Measurements from ENCODE around the gene RAB35.

RAB35 gene

DNA sequence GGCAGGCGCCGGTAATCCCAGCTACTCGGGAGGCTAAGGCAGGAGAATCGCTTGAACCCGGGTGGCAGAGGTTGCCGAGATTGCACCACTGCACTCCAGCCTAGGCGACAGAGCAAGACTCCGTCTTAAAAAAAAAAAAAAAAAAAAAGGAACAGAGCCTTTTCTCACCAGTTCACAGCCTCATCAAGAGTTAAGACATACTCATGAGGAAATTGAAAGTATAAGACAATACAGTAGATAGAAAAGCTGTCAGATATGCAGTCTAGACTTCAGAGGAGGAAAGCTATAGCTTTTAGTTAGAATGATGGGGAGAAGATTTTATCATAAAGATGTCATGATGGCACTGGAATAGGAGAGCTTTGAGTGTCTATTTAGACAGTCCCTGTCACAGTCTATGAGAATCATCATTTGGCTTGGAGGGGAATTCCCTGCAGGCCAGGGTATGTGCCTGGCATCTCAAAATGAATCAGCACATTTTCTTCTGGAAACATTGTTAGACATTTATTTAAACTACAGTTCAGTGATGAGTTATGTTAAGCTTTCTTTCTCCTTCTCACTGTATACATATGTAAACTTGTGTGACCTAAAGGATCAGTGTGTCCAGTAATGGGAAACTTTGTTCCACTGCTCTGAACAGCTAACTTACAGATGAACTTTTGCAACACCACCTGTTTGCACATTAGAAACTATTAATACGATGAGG is 2.9 kb upstream of the RAB35 start:
- TF ChIP-seq POLR2AphosphoS5 (IDR thresholded peaks at IDR 0.05; ENCODE audit: low read depth, low read length) (no peak), FOXP2 (optimal IDR thresholded peaks at IDR 0.05; ENCODE audit: borderline replicate concordance, extremely low read depth, extremely low read length, insufficient read depth) (no peak), TAF1 (IDR thresholded peaks at IDR 0.05; ENCODE audit: borderline replicate concordance, insufficient read depth, low read length) (no peak)
- TF ChIP-seq, protein P1, sequence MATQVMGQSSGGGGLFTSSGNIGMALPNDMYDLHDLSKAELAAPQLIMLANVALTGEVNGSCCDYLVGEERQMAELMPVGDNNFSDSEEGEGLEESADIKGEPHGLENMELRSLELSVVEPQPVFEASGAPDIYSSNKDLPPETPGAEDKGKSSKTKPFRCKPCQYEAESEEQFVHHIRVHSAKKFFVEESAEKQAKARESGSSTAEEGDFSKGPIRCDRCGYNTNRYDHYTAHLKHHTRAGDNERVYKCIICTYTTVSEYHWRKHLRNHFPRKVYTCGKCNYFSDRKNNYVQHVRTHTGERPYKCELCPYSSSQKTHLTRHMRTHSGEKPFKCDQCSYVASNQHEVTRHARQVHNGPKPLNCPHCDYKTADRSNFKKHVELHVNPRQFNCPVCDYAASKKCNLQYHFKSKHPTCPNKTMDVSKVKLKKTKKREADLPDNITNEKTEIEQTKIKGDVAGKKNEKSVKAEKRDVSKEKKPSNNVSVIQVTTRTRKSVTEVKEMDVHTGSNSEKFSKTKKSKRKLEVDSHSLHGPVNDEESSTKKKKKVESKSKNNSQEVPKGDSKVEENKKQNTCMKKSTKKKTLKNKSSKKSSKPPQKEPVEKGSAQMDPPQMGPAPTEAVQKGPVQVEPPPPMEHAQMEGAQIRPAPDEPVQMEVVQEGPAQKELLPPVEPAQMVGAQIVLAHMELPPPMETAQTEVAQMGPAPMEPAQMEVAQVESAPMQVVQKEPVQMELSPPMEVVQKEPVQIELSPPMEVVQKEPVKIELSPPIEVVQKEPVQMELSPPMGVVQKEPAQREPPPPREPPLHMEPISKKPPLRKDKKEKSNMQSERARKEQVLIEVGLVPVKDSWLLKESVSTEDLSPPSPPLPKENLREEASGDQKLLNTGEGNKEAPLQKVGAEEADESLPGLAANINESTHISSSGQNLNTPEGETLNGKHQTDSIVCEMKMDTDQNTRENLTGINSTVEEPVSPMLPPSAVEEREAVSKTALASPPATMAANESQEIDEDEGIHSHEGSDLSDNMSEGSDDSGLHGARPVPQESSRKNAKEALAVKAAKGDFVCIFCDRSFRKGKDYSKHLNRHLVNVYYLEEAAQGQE (IDR thresholded peaks at IDR 0.05; ENCODE audit: insufficient read depth in 1 of 2, low read depth in 2 of 2, low read length in 2 of 2): no peak

DNA sequence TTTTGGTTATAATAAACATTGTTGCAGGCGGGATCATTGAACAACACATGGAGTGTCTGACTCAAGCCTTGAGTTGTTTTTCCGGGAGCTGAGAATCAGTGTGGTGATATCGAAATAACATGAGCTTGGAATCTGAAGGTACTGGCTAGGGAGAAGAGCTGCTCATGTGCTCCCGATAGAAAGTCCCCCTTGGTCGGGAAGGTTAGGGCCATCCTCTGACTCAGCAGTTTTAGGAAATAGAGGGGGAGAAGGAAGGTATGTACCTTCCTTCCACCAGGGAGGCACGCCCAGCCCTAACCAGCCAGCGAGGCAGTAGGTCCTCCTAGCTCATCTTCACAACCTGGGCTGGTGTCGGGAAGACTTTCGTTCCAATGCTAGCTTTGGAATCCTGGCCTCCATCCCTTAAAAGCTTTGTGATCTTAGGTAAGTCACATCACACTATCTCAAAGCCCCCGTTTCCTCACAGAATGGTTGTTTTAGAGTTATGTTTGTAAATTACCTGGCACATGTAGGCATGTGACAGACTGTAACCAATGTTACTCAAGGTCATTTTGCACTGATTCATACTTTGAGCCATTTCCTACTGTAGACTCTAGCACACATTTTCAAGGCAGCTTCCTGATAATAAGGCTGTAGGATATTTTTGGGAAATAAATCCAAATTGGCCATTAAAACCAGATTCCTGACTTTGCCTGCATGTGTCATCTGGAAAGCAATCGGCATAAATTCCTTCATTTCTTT is 1.9 kb upstream of the RAB35 start:
- TF ChIP-seq, protein P1 (IDR thresholded peaks at IDR 0.05; ENCODE audit: insufficient read depth in 1 of 2, low read depth in 2 of 2, low read length in 2 of 2): no peak
- TF ChIP-seq TAF1 (IDR thresholded peaks at IDR 0.05; ENCODE audit: borderline replicate concordance, insufficient read depth, low read length): no peak
- no peak for TF ChIP-seq SIN3A (IDR thresholded peaks at IDR 0.05; ENCODE audit: borderline replicate concordance, insufficient read depth, low read length)
- TF ChIP-seq POLR2AphosphoS5 (IDR thresholded peaks at IDR 0.05; ENCODE audit: low read depth, low read length): no peak
- no peak for TF ChIP-seq FOXP2 (optimal IDR thresholded peaks at IDR 0.05; ENCODE audit: borderline replicate concordance, extremely low read depth, extremely low read length, insufficient read depth)

DNA sequence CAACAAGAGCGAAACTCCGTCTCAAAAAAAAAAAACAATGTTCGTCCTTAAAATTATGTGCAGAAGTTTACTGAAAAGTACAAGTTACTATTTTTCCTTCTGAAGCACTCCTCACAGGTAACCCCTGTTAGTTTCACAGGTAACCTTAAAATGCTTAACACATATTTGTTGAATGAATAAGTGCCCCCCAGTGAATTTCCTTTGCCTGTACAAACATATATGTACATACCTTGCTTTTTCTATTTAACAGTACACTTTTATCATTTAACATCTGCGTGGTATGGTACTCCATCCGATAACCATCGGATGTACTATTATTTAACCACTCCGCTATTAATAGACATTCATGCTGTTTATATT is 1.4 kb upstream of the RAB35 start:
- no peak for TF ChIP-seq TAF1 (IDR thresholded peaks at IDR 0.05; ENCODE audit: borderline replicate concordance, insufficient read depth, low read length)
- TF ChIP-seq SIN3A (IDR thresholded peaks at IDR 0.05; ENCODE audit: borderline replicate concordance, insufficient read depth, low read length): no peak
- TF ChIP-seq, protein P1 (IDR thresholded peaks at IDR 0.05; ENCODE audit: insufficient read depth in 1 of 2, low read depth in 2 of 2, low read length in 2 of 2): no peak

DNA sequence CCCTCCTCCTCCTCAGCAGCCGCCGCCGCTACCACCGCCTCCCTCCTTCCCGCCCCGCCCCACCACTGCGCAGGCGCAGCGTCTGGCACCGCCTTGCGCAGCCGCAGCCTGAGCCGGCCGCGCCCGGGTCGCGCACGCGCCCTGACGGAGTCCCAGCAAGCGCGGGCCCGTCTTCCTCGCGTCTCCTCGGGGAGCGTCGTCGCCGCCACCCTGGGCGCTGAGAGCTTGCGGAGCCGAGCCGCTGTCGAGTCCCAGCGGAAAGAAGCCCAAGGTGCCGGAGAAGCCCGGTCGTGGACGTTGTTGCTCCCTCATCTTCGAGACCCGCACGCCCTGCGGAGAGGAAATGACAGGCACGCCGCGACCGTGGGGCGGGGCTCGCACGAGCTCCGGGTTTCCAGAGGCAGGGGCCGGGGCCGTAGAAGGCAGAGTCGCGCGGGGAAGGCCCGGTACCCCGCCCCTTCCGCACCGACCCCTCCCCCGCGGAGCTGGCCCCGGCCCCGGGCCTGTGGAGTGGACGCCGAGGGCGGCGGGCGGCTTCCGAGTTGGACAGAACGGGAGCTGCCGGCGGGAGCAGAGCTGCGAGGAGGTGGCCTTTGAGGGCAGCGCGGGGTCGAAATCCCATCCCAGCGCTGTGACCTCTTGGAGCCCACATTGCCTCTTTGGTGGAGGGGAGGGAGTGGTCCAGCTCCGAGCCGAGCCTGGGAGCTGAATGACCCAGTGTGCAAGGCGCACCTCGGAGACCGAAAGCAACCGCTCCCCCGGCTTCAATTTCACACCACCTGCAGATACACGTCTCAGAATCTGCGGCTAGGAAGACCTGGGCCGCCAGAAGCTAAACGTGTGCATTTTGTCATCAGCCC is 469 bp upstream of the RAB35 start:
- peak; percentile 70; the same call in 1 of the 2 replicates for TF ChIP-seq TAF1 (IDR thresholded peaks at IDR 0.05; ENCODE audit: borderline replicate concordance, insufficient read depth, low read length)
- TF ChIP-seq, protein P1 (IDR thresholded peaks at IDR 0.05; ENCODE audit: insufficient read depth in 1 of 2, low read depth in 2 of 2, low read length in 2 of 2): no peak
- no peak for TF ChIP-seq FOXP2 (optimal IDR thresholded peaks at IDR 0.05; ENCODE audit: borderline replicate concordance, extremely low read depth, extremely low read length, insufficient read depth)
- TF ChIP-seq POLR2AphosphoS5 (IDR thresholded peaks at IDR 0.05; ENCODE audit: low read depth, low read length): peak; percentile 97
- TF ChIP-seq SIN3A (IDR thresholded peaks at IDR 0.05; ENCODE audit: borderline replicate concordance, insufficient read depth, low read length): peak; percentile 91; the same call in 1 of the 2 replicates

Data from PFSK-1 (cell line).